GM18858 (cell line): ENCODE measurements around the gene SAMD1.
"Not testable (repeated sequence)": the region's sequence is repeated elsewhere in the genome, so short reads cannot be mapped to it uniquely, and the experiment has no call there.

Source experiments
- ATAC-seq: cut with Tn5 transposase; IDR thresholded peaks from one replicate; pipeline ENCODE4 v1.9.1; 2021; ENCODE audit not compliant: unreplicated experiment

The SAMD1 gene

GRCh38 chr19:14061751-14062557 lies 28.6 kb downstream of the SAMD1 start, which contains the start of gene PALM3:
TSS of gene PALM3 (minus strand) at chr19:14062076. CDS start at chr19:14061980, 96 bp downstream.
- ATAC-seq = no peak

- no peak for ATAC-seq
Observed at GRCh38 chr19:14061081-14061749, 29.3 kb downstream of the SAMD1 start.

DNA sequence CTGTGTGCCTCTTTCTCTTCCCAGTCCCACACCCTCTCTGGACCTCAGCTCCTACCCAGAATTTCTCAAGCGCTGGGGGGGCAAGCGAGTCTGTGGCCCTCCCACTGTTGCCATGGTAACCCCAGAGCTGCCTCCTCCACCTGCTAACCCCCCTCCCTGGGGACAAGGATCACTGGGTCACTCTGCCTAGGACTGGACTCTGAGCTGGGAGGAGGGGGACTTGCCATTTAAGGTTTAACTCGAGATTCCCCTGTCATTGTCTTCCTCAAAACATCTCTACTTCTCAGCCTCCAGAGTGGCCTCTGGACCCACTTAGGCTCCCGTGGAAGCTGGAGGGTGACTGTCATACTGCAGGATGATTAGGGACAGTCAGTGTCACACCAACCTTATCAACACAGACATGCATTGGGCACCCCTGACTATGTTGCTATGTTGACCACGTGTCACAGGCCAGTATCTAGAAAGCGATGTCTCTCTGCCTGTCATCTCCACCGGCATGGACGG lies 30.8 kb downstream of the SAMD1 start:
- no peak for ATAC-seq

GRCh38 chr19:14059093-14059480 lies 31.5 kb downstream of the SAMD1 start:
- ATAC-seq = no peak

DNA sequence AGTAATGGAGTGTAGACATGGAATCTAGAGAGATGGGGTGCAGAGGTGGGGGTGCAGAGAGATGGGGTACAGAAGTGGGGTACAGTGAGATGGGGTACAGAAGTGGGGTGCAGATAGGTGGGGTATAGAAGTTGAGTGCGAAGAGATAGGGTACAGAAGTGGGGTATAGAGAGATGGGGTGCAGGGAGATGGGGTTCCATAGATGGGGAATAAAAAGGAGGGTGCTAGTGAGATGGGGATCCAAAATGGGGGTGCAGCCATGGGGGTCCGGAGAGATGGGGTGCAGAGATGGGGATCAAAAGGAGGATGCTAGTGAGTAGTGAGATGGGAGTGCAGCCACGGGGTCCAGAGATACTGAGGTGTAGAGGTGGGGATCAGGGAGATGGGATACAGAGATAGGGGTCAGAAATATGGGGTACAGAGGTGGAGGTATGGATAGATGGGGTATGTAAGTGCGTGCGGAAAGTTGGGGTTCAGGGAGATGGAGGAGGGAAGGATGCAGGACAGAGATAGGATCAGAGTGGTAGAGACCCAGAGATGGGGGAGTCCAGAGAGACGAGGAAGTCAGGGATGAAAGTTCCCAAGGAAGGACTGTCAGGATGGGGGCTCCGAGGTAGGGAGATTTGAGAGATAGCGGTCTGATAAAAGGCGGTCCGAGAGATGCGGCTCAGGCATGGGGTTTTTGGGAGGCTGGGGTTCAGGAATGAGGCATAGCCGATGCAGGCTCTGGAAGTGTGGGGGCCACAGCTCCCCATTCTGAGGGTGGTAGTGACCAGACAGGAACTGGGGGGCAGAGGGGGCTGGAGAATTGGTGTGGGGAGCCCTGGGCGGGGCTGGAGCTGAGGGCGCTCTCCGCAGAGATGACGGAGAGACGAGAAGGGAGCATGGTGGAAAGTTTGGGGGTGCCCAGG lies 32.1 kb downstream of the SAMD1 start:
- ATAC-seq = no peak

DNA sequence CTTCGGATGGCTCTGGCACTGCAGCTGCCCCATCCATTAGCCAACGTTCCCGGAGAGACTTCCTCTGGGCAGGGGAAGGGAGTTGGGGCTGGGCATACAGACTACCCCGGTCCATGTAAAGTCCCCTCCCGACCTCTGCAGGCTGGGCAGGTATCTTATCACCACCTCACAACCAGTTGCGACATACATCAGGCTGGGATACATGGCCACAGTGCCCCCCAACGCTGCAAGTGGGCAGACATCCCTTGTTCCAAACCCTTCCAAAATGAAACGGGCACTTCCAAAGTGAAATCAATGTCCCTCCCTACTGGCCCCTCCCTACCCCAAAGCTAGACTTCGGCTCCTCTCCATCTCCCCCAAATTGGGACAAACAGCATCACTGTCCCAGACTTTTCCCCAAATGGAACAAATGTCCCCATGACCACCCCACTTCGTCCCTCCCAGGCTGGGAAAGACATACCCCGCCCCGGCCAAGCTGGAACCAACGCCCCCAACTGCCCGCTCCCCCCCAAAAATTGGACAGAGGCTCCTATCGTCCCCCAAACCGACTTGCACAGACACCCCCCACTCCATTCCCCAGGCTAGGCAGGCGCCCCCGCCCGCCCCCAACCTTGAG lies 33.7 kb downstream of the SAMD1 start:
- ATAC-seq = no peak

DNA sequence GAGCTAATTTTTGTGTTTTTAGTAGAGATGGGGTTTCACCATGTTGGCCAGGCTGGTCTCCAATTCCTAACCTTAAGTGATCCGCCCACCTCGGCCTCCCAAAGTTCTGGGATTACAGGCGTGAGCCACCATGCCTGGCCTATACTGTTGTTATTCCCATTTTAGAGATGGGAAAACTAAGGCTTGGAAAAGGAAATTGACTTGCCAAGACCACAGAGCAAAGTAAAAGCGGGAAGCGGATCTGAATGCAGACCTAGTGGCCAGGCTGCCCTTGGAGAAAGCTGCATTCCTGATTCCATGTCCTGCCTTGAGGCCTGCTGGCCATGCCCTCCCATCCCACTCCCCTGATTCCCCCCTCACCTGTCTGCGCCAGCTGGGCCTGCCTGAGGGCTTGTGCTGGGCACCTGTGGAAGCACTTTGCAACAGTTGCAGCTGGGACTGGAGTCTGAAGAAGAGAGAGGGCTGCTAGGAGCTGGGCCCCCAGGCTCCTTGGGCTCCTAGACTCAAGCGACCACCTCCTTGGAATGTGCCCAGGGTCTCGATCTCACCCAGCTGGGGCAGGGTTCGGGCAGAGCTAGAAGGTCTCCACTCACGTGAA lies 34.4 kb downstream of the SAMD1 start:
- no peak for ATAC-seq

DNA sequence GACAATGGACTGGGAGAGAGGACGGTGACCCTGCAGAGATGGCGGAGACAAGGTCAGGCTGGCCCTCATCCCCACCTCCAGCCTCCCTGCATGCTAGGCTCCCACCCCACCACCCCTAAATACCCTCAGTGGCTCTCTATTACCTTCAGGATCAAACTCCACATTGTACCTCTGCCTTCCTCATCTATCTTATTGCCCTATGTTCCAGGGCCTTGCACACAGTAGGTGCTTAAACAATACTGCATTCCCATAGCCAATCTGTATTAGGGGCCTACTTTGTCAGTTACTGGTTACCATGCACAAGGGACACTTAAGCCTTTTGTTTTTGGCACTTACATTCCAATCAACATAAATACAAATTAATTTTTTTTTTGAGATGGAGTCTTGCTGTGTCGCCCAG lies 35.2 kb downstream of the SAMD1 start:
- no peak for ATAC-seq

DNA sequence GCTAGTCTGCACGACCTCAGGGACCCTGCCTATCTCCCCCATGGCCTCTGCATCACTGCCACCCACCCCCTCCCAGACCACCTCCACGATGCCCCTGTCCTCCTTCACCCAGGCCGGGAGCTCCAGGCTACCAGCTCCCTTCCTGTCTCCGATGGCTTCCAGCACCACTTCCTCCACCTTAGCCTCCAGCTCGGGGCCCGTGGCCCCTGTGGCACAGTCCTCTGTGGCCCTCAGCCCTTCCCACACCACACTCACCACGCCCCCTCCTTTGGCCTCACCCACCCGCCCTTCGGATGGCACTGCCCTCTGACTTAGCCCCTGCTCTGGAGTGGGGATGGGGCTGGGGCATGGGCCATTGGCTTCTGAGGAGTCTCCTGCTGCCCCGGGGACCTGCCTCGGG lies 35.8 kb downstream of the SAMD1 start:
- no peak for ATAC-seq

GRCh38 chr19:14054099-14054498 lies 36.5 kb downstream of the SAMD1 start:
- no peak for ATAC-seq

DNA sequence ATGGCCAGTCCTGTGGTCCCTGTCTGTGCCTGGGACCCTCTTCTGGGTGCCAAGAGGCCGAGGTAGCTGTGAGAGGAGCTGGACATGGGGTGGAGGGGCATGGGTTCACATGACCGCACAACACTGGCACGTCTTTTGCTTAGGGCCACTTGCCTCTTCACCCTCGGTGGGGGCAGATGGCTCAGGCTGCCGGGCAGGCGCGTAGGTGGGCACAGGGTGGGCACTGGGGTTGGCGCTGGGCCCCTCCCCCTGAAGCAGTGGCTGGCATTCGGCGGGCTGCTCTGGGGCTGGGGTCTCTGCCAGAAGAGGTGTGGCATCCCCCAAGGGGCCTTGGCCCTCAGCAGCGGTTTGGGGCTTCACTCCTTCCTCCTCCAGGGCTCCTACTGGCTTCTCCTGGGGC lies 37.1 kb downstream of the SAMD1 start:
- no peak for ATAC-seq

- no peak for ATAC-seq
Observed at GRCh38 chr19:14053032-14053431, 37.5 kb downstream of the SAMD1 start.

DNA sequence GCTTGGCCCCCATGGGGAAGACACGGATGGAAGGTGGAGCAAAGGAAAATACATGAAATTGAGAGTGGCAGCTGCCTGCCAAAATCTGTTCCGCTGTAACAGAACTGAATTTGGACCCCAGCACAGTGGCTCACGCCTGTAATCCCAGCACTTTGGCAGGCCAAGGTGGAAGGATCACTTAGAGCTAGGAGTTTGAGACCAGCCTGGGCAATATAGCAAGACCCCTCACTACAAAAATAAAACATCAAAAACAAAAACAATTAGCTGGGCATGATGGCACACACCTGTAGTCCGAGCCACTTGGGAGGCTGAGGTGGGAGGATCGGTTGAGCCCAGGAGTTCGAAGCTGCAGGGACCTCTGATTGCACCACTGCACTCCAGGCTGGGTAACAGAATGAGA lies 38.1 kb downstream of the SAMD1 start:
- ATAC-seq = no peak

DNA sequence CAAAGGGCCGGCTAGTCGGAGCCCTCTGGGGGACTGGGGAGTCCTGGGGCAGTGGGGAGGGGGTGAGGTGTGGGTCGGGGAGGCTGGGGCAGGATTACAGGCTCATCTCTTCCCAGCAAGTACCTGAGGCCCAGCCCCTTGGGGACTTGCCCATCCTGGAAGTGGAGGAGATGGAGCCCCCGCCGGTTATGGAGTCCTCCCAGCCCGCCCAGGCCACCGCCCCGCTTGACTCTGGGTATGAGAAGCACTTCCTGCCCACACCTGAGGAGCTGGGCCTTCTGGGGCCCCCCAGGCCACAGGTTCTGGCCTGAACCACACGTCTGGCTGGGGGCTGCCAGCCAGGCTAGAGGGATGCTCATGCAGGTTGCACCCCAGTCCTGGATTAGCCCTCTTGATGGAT lies 38.6 kb downstream of the SAMD1 start:
- ATAC-seq = no peak

DNA sequence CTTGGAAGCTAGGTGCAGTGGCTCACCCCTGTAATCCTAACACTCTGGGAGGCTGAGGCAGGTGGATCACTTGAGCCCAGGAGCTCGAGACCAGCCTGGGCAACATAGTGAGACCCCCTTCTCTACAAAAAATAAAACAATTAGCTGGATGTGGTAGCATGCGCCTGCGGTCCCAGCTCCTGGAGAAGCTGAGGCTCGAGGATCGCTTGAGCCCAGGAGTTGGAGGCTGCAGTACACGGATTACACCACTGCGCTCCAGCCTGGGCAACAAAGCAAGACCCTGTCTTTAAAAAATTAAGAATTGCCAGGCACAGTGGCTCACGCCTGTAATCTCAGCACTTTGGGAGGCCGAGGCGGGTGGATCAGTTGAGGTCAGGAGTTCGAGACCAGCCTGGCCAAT lies 39.6 kb downstream of the SAMD1 start:
- ATAC-seq = not testable (repeated sequence)

DNA sequence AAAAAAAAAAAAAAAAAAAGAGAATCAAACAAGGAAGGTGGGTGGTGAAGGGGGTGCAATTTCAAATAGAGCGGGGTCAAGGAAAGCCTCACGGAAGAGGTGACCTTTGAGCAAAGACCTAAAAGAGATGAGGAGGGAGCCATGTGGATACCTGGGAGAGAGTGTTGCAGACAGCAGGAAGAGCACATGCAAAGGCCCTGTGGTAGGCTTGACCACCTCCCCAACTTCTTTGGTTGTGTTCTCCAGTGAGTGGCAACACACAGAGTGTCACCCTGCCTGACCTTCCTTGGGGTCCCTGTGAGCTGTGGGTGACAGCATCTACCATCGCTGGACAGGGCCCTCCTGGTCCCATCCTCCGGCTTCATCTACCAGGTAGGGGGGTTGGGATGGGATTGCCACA lies 40.0 kb downstream of the SAMD1 start:
- ATAC-seq = no peak

DNA sequence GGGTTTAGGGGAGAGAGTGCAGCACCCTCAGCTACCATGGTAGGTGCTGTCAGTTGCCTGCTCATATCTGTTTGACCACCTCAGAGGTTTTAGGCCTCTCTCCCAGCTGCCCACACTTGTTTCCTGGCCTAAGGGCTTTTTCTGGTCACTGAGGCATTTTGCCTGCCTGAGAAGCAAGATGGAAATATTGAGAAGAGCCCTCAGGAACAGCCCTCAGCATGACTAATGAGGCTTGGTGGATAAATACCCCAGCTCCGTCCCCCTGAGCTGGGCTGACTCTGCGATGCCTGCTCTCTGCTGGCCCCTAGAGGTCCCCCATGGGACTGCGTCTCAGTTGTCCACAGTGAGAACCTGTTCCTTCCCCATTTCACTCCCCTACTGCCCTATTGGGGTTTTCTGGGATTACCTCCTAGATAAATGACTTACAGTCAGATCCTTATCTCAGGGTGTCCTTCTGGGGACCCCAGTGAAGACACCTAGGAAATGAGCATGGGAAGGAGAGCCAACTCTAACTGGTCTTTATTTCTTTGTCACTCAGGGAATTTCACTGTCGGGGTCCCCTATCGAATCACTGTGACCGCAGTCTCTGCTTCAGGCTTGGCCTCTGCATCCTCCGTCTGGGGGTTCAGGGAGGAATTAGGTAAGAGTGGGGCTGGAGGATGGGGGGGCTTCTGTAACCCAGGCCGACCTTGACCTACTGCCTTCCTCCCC lies 42.0 kb downstream of the SAMD1 start:
- ATAC-seq = no peak

DNA sequence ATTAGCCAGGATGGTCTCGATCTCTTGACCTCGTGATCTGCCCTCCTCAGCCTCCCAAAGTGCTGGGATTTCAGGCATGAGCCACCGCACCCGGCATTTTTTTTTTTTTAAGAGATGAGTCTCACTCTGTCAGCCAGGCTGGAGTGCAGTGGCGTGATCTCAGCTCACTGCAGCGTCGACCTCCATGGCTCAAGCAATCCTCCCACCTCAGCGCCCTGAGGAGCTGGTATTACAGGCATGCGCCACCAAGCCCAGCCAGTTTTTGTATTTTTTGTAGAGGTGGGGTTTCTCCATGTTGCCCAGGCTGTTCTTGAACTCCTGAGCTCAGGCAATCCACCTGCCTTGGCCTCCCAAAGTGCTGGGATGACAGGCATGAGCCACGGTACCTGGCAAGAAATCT lies 42.7 kb downstream of the SAMD1 start:
- not testable (repeated sequence) for ATAC-seq

- not testable (repeated sequence) for ATAC-seq
Observed at GRCh38 chr19:14042659-14043608, 47.6 kb downstream of the SAMD1 start.
